Lower leg skin (tissue), 3 donors: ENCODE results near the gene GPBP1L1.

Experiments used
- CTCF ChIP-seq, 3 donors: fragments of 450-650 bp; IDR thresholded peaks; one replicate each; pipeline ENCODE4 v1.5.1; 2016; ENCODE audit warnings: antibody characterized with exemption in 3 of 3, mild to moderate bottlenecking in 3 of 3, moderate library complexity in 2 of 3
- POLR2A ChIP-seq, 2 donors: fragments of 450-650 bp; IDR thresholded peaks; one replicate each; pipeline ENCODE4 v1.6.1; 2016 to 2017; ENCODE audit warnings: antibody characterized with exemption in 2 of 2, mild to moderate bottlenecking in 1 of 2, moderate library complexity in 1 of 2

GRCh38 chr1:45643321-45643720 lies 43.0 kb downstream of the GPBP1L1 start:
- TF ChIP-seq CTCF (IDR thresholded peaks at IDR 0.05) (no peak), POLR2A (IDR thresholded peaks at IDR 0.05) (no peak)
